K562 (cell line): ENCODE data around the gene MFAP3. TPM values are rescaled to one million over a fixed set of nuclear protein-coding genes. Genes with fewer than 3 reads are reported as not detected.
A peak's percentile ranks its signal among the peaks of the same experiment; 100 is the strongest.

ENCODE experiments used
- ATAC-seq: fragments of 200-7000 bp; cut with Tn5 transposase; 3 replicates; pipeline ENCODE4 v1.9.1; 2020; ENCODE audit warnings: moderate library complexity
- BruUV-seq: library from RNA; stranded (reverse); fragments of 400-500 nt; replicated peaks from 2 replicates; lab custom pipeline; 2021; lab: Mats Ljungman, UMichigan
- CTCF ChIA-PET: fragments of 300-600 bp; formaldehyde crosslinking; extraction: SDS; loops from one replicate; lab custom pipeline; 2021; ENCODE audit warnings: low intra/inter-chr PET ratio; lab: Yijun Ruan, JAX
- POLR2A ChIA-PET: fragments of 300-600, 350-650 bp; sonication (Branson Sonifier 250); formaldehyde crosslinking; extraction: SDS; loops from one replicate; lab custom pipeline; 2021; ENCODE audit warnings: antibody characterized with exemption, inconsistent platforms; lab: Yijun Ruan, JAX
- DNase-seq, 4 experiments: peaks; one replicate each; pipeline versions ENCODE4 v3.0.0 to v3.0.0-alpha.2; 2011 to 2018; ENCODE audit warnings: low spot score in 3 of 4, mixed read lengths in 3 of 4; ENCODE audit errors: extremely low read depth in 1 of 4
- FAIRE-seq: peaks from 2 replicates; lab custom pipeline; 2011; peaks lifted over from hg19 to GRCh38; lab: Jason Lieb, UNC
- H2AFZ ChIP-seq: 2 replicates; pipeline ENCODE4 v1.6.0; 2011; ENCODE audit warnings: low read depth, low read length, control low read depth, inconsistent platforms
- H3K27ac ChIP-seq: fragments of 200-600 bp; 3 replicates; pipeline ENCODE4 v1.8.0; 2011; ENCODE audit warnings: low read depth, mild to moderate bottlenecking, control low read depth, inconsistent platforms, low read length, moderate library complexity, mixed read lengths; ENCODE audit errors: extremely low read depth
- H3K27me3 ChIP-seq, 2 experiments: fragments of 300-600 bp in 1 of 2; 2 replicates in 1 of 2; 3 replicates in 1 of 2; pipeline versions ENCODE4 v1.6.0 to v1.8.0; 2011; ENCODE audit warnings: inconsistent platforms in 2 of 2, low read length in 2 of 2, mild to moderate bottlenecking in 1 of 2, mixed read lengths in 1 of 2, moderate library complexity in 1 of 2; ENCODE audit not compliant: control insufficient read depth in 2 of 2, insufficient read depth in 2 of 2
- H3K36me3 ChIP-seq: fragments of 300-600 bp; 3 replicates; pipeline ENCODE4 v1.8.0; 2011; ENCODE audit warnings: mild to moderate bottlenecking, low read length, inconsistent platforms; ENCODE audit not compliant: control insufficient read depth, insufficient read depth
- H3K4me1 ChIP-seq, 2 experiments: fragments of 200-600 bp in 1 of 2; replicated peaks in 1 of 2; 2 replicates in 1 of 2; 3 replicates in 1 of 2; pipeline versions ENCODE4 v1.5.1 to v1.8.0; 2011; ENCODE audit warnings: inconsistent platforms in 2 of 2, low read length in 2 of 2, mild to moderate bottlenecking in 1 of 2, mixed read lengths in 1 of 2, moderate library complexity in 1 of 2; ENCODE audit not compliant: control insufficient read depth in 2 of 2, insufficient read depth in 2 of 2
- H3K4me2 ChIP-seq: 2 replicates; pipeline ENCODE4 v1.6.1; 2011; ENCODE audit warnings: low read length, control low read depth, inconsistent platforms, mixed read lengths; ENCODE audit not compliant: insufficient read depth
- H3K4me3 ChIP-seq: fragments of 200-600 bp; sonication (generic), shearing (Covaris generic); 2 replicates; pipeline ENCODE4 v1.5.1; 2016; ENCODE audit warnings: control low read depth, inconsistent platforms
- H3K79me2 ChIP-seq: fragments of 200-600 bp; 3 replicates; pipeline ENCODE4 v1.8.0; 2011; ENCODE audit warnings: low read length, inconsistent platforms; ENCODE audit not compliant: control insufficient read depth, insufficient read depth
- H3K9ac ChIP-seq, 2 experiments: 2 replicates each; pipeline versions ENCODE4 v1.6.0 to v1.6.1; 2011; ENCODE audit warnings: low read depth in 2 of 2, low read length in 2 of 2, control low read depth in 1 of 2, inconsistent platforms in 1 of 2, mild to moderate bottlenecking in 1 of 2, mixed read lengths in 1 of 2; ENCODE audit not compliant: insufficient read depth in 1 of 2
- H3K9me1 ChIP-seq: one replicate; pipeline ENCODE4 v1.6.0; 2011; ENCODE audit warnings: inconsistent platforms, mild to moderate bottlenecking, low read length, moderate library complexity; ENCODE audit not compliant: control insufficient read depth, insufficient read depth
- H3K9me3 ChIP-seq: replicated peaks from 2 replicates; pipeline ENCODE4 v1.5.1; 2011; ENCODE audit warnings: low read depth, low read length, inconsistent platforms; ENCODE audit not compliant: control insufficient read depth, insufficient read depth
- H4K20me1 ChIP-seq: replicated peaks from 2 replicates; pipeline ENCODE4 v1.6.1; 2011; ENCODE audit warnings: low read length, inconsistent platforms, mixed read lengths; ENCODE audit not compliant: control insufficient read depth, insufficient read depth
- CEBPG ChIP-seq, 3 experiments: fragments of 200-800 bp in 1 of 3; sonication (Bioruptor generic) in 1 of 3; sonication (generic) in 1 of 3; formaldehyde crosslinking in 1 of 3; IDR thresholded peaks in 2 of 3; conservative IDR thresholded peaks in 1 of 3; 2 replicates each; pipeline versions ENCODE4 v1.6.1 to v1.8.0; 2016 to 2022; ENCODE audit warnings: missing compliant biosample characterization in 2 of 3, missing genetic modification characterization in 2 of 3, mild to moderate bottlenecking in 1 of 3, missing genetic modification reagents in 1 of 3
- ILK ChIP-seq: fragments of 450-650 bp; IDR thresholded peaks from 2 replicates; pipeline ENCODE4 v1.6.1; 2016; ENCODE audit warnings: missing genetic modification characterization, low read depth, mild to moderate bottlenecking, missing compliant biosample characterization, moderate library complexity, borderline replicate concordance
- NCOA2 ChIP-seq, 2 experiments: fragments of 450-650 bp; IDR thresholded peaks; 2 replicates each; pipeline ENCODE4 v1.6.1; 2018; ENCODE audit warnings: mild to moderate bottlenecking in 2 of 2, moderate library complexity in 1 of 2; ENCODE audit not compliant: partially characterized antibody in 2 of 2
- WGBS: fragments of 100-300 bp; shearing (Covaris generic); methylation state at CpG from one replicate; pipeline ENCODE4 v1.1.6; 2016; ENCODE audit warnings: low coverage, mixed read lengths; ENCODE audit not compliant: insufficient coverage; ENCODE audit errors: missing lambda C conversion rate; 5-methylcytosine and 5-hydroxymethylcytosine counted together
- in situ Hi-C: fragments of 300-500 bp; cut with MboI; formaldehyde crosslinking; loops from 4 replicates; pipeline ENCODE4 v1.15.0; 2018; ENCODE audit warnings: inconsistent platforms, mixed read lengths
- intact Hi-C: fragments of 100-400 bp; cut with micrococcal nuclease; formaldehyde crosslinking; loops from 2 replicates; pipeline ENCODE4 v1.14.2; 2022
- polyA plus RNA-seq, 8 experiments: library from polyadenylated mRNA; depleted of rRNA in 4 of 8; stranded (reverse) in 5 of 8; unstranded in 3 of 8; fragments of >200 nt; fragmentation: Nextera tagmentation in 2 of 8; fragmentation: Illumina TruSeq in 1 of 8; extraction: Ambion mirVana in 2 of 8; extraction: Trizol in 1 of 8; gene quantifications; 2 replicates each; pipeline versions ENCODE4 v1.2.1 to v1.2.3, GENCODE V29; 2011 to 2014; ENCODE audit warnings: inconsistent platforms in 1 of 8, missing spikeins in 1 of 8
- total RNA-seq, 7 experiments: library from RNA; depleted of rRNA in 6 of 7; stranded (reverse); fragments of >200 nt in 6 of 7; fragmentation: Illumina TruSeq in 2 of 7; extraction: Trizol in 2 of 7; gene quantifications; 2 replicates each; pipeline versions ENCODE4 v1.2.1 to v1.2.3, GENCODE V29; 2011 to 2021; ENCODE audit warnings: low replicate concordance in 1 of 7
- TF ChIP-seq, protein P1 (sequence below), 2 experiments: fragments of 450-650 bp in 1 of 2; sonication (generic) in 1 of 2; formaldehyde crosslinking in 1 of 2; IDR thresholded peaks in 1 of 2; conservative IDR thresholded peaks in 1 of 2; 2 replicates each; pipeline versions ENCODE4 v1.6.1 to v1.8.1; 2016 to 2023; ENCODE audit warnings: mild to moderate bottlenecking in 2 of 2, moderate library complexity in 2 of 2, inconsistent platforms in 1 of 2, missing genetic modification reagents in 1 of 2

MFAP3 gene
- total and polyA plus RNA-seq, 9 of the 15 experiments (the other 6 are each of a cell fraction or from before 2014, with no cell fraction given), result 9.5 to 39.1 (median 20.7) TPM

DNA sequence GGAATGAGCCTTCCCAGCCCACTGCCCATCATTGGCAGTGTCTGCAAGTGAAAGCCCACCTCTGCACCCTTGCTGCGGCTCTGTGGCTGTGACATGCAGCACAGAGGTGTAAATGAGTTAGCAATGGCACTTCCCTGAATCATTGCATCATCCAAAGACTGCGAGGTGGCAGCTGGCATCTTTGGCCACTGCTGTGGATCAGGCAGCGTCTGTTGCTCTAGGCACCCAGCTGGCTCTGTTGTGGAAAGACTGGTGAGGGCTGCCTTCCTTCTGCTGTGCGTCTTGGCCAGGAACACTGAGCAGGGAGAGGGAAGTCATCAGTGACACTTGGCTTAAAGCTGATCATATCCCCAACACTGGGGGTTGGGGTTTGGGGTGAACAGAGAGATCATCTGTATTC, 64.5 kb downstream of the MFAP3 start:
- ATAC-seq (no peak), DNase-seq (no peak), FAIRE-seq (no peak)
- no peaks in the 10 kb centered on the region for H3K9me1 ChIP-seq
- H3K27ac ChIP-seq, result no peak overlapping the region
- H3K9ac ChIP-seq, result no peak overlapping the region
- H3K36me3 ChIP-seq, result no peaks in the 10 kb centered on the region
- H3K4me1 ChIP-seq, result no peaks in the 10 kb centered on the region; a peak in 2 of 5 replicates
- BruUV-seq, result no TSS peak
- H2AFZ ChIP-seq, result no peak overlapping the region
- peaks cover 10 to 14% of the 10 kb centered on the region in 2 experiments; a peak in 3 of 5 replicates for H3K27me3 ChIP-seq
- 0% methylated on average over 4 of the region's 4 CpGs for WGBS
- POLR2A ChIA-PET, result interaction anchor here (0.6 to 1.0 kb wide), 3 partner anchors 17 to 75 kb away, joined by 3 read pairs; no protein-coding TSS in a partner anchor
- no peaks in the 10 kb centered on the region for H3K9me3 ChIP-seq
- TF ChIP-seq NCOA2 (IDR thresholded peaks at IDR 0.05; ENCODE audit: partially characterized antibody in 2 of 2) (no peak), CEBPG (CRISPR knock-in tag; IDR thresholded peaks at IDR 0.05) (peak; percentile 46; the same call in 1 of the 2 replicates), CEBPG (tag; conservative IDR thresholded peaks at IDR 0.05 in 1 of 2, IDR thresholded peaks at IDR 0.05 in 1 of 2) (peak in 1 of 2 experiments; percentile 43; a peak in 2 of 4 replicates), ILK (no peak)
- TF ChIP-seq, protein P1, sequence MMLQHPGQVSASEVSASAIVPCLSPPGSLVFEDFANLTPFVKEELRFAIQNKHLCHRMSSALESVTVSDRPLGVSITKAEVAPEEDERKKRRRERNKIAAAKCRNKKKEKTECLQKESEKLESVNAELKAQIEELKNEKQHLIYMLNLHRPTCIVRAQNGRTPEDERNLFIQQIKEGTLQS (IDR thresholded peaks at IDR 0.05), result peak; percentile 53
- TF ChIP-seq, protein P1 (CRISPR knock-in tag; conservative IDR thresholded peaks at IDR 0.05), result no peak
- H3K79me2 ChIP-seq, result no peaks in the 10 kb centered on the region
- in situ Hi-C loops (no loop called here), intact Hi-C loops (no loop called here)
- CTCF ChIA-PET, result no interaction called here
- H3K4me2 ChIP-seq, result no peak overlapping the region
- H3K4me3 ChIP-seq, result no peak overlapping the region
- H4K20me1 ChIP-seq, result no peaks in the 10 kb centered on the region

Other genes starting within 250 kb of the MFAP3 start
- 17.5 and 18.2 TPM in 2 replicates for gene FAM114A2, start 57 bp upstream of the MFAP3 start, total RNA-seq (2014; rRNA removed)
- gene FAM114A2, start 57 bp upstream of the MFAP3 start, total RNA-seq (2014; rRNA removed; fragmentation: Illumina TruSeq; extraction: Trizol), result 28.1 and 32.4 TPM in 2 replicates
- 20.9 and 21.2 TPM in 2 replicates for gene FAM114A2, start 57 bp upstream of the MFAP3 start, total RNA-seq (2015; rRNA removed; fragmentation: Illumina TruSeq; extraction: Trizol)
- 18.7 and 22.1 TPM in 2 replicates for gene FAM114A2, start 57 bp upstream of the MFAP3 start, total RNA-seq (2021)
- 16.6 and 27.5 TPM in 2 replicates for gene FAM114A2, start 57 bp upstream of the MFAP3 start, polyA plus RNA-seq (2011; rRNA removed)
- gene FAM114A2, start 57 bp upstream of the MFAP3 start, polyA plus RNA-seq (2014; fragmentation: Illumina TruSeq; extraction: Trizol), result 22.9 and 27.0 TPM in 2 replicates
- gene FAM114A2, start 57 bp upstream of the MFAP3 start, polyA plus RNA-seq (2014; fragmentation: Nextera tagmentation; extraction: Ambion mirVana), result 10 to 100 TPM; 14.4 to 25.5 TPM
- 17.3 and 20.6 TPM in 2 replicates for gene FAM114A2, start 57 bp upstream of the MFAP3 start, polyA plus RNA-seq (2014; rRNA removed)
- 12.9 and 15.3 TPM in 2 replicates for gene GALNT10, start 151.8 kb downstream of the MFAP3 start, total RNA-seq (2014; rRNA removed)
- gene GALNT10, start 151.8 kb downstream of the MFAP3 start, total RNA-seq (2014; rRNA removed; fragmentation: Illumina TruSeq; extraction: Trizol), result 14.0 and 14.4 TPM in 2 replicates
- gene GALNT10, start 151.8 kb downstream of the MFAP3 start, total RNA-seq (2015; rRNA removed; fragmentation: Illumina TruSeq; extraction: Trizol), result 13.3 and 13.5 TPM in 2 replicates
- gene GALNT10, start 151.8 kb downstream of the MFAP3 start, total RNA-seq (2021), result 23.8 and 24.6 TPM in 2 replicates
- 22.8 and 37.1 TPM in 2 replicates for gene GALNT10, start 151.8 kb downstream of the MFAP3 start, polyA plus RNA-seq (2011; rRNA removed)
- gene GALNT10, start 151.8 kb downstream of the MFAP3 start, polyA plus RNA-seq (2014; fragmentation: Illumina TruSeq; extraction: Trizol), result 25.2 and 32.9 TPM in 2 replicates
- 1 to 10 TPM; 4.6 to 5.2 TPM for gene GALNT10, start 151.8 kb downstream of the MFAP3 start, polyA plus RNA-seq (2014; fragmentation: Nextera tagmentation; extraction: Ambion mirVana)
- gene GALNT10, start 151.8 kb downstream of the MFAP3 start, polyA plus RNA-seq (2014; rRNA removed), result 10.2 and 12.1 TPM in 2 replicates